SU-DHL-6 (cell line): ENCODE measurements around the gene TUBA4B.

Experiments
- H2AFZ ChIP-seq: fragments of 200-600 bp; sonication (generic); 2 replicates; pipeline ENCODE4 v1.6.1; 2014; ENCODE audit warnings: low read depth, mild to moderate bottlenecking, moderate library complexity, mixed read lengths, antibody characterized with exemption, low read length; ENCODE audit not compliant: severe bottlenecking
- H3F3A ChIP-seq: fragments of 200-600 bp; shearing (Covaris generic); 2 replicates; pipeline ENCODE4 v1.6.0; 2016; ENCODE audit warnings: antibody characterized with exemption, mild to moderate bottlenecking; ENCODE audit not compliant: insufficient read depth
- H3K27ac ChIP-seq: fragments of 200-600 bp; sonication (generic); 2 replicates; pipeline ENCODE4 v1.5.1; 2016; ENCODE audit warnings: low read depth, mild to moderate bottlenecking, low read length, moderate library complexity, mixed read lengths
- H3K27me3 ChIP-seq: fragments of 200-600 bp; sonication (generic), shearing (Covaris generic); 2 replicates; pipeline ENCODE4 v1.6.0; 2014; ENCODE audit warnings: mild to moderate bottlenecking, low read length
- H3K36me3 ChIP-seq: fragments of 200-600 bp; sonication (generic); 2 replicates; pipeline ENCODE4 v1.6.1; 2014; ENCODE audit warnings: mild to moderate bottlenecking, low read length, mixed read lengths
- H3K4me2 ChIP-seq: fragments of 300-600, 200-600 bp; shearing (Covaris generic), sonication (generic); 2 replicates; pipeline ENCODE4 v1.6.0; 2014; ENCODE audit warnings: low read length, low read depth, mild to moderate bottlenecking; ENCODE audit not compliant: poor library complexity, severe bottlenecking
- H3K4me3 ChIP-seq: fragments of 200-600 bp; sonication (generic); 2 replicates; pipeline ENCODE4 v1.5.1; 2014; ENCODE audit warnings: antibody characterized with exemption, low read length, mild to moderate bottlenecking, mixed read lengths; ENCODE audit not compliant: insufficient read depth, poor library complexity, severe bottlenecking
- H3K79me2 ChIP-seq: fragments of 200-600 bp; sonication (generic); 2 replicates; pipeline ENCODE4 v1.6.1; 2014; ENCODE audit warnings: mild to moderate bottlenecking, low read length, moderate library complexity; ENCODE audit not compliant: insufficient read depth
- H3K9ac ChIP-seq: fragments of 200-600 bp; sonication (generic); 2 replicates; pipeline ENCODE4 v1.7.0; 2014; ENCODE audit warnings: mild to moderate bottlenecking, low read length
- H3K9me2 ChIP-seq: fragments of 200-600 bp; sonication (generic); replicated peaks from 2 replicates; pipeline ENCODE4 v1.6.1; 2014; ENCODE audit warnings: low read length; ENCODE audit not compliant: insufficient read depth
- H3K9me3 ChIP-seq: fragments of 200-600 bp; sonication (generic); 2 replicates; pipeline ENCODE4 v1.6.1; 2014; ENCODE audit warnings: low read length, mixed read lengths; ENCODE audit not compliant: insufficient read depth
- H4K20me1 ChIP-seq: fragments of 200-600 bp; sonication (generic); 2 replicates; pipeline ENCODE4 v1.6.1; 2014; ENCODE audit warnings: low read depth, mild to moderate bottlenecking, antibody characterized with exemption, low read length, moderate library complexity, mixed read lengths
- EZH2phosphoT487 ChIP-seq: fragments of 200-600 bp; sonication (generic), shearing (Covaris generic); conservative IDR thresholded peaks from 2 replicates; pipeline ENCODE4 v1.6.1; 2018; ENCODE audit warnings: mild to moderate bottlenecking, antibody characterized with exemption, low read length, moderate library complexity, mixed read lengths
- TF ChIP-seq, protein P1 (sequence below): fragments of 200-600 bp; sonication (generic); IDR thresholded peaks from one replicate; pipeline ENCODE4 v1.5.1; 2017; ENCODE audit warnings: antibody characterized with exemption, mild to moderate bottlenecking, low read length, moderate library complexity; ENCODE audit not compliant: insufficient read depth, poor library complexity, severe bottlenecking

Gene TUBA4B

DNA sequence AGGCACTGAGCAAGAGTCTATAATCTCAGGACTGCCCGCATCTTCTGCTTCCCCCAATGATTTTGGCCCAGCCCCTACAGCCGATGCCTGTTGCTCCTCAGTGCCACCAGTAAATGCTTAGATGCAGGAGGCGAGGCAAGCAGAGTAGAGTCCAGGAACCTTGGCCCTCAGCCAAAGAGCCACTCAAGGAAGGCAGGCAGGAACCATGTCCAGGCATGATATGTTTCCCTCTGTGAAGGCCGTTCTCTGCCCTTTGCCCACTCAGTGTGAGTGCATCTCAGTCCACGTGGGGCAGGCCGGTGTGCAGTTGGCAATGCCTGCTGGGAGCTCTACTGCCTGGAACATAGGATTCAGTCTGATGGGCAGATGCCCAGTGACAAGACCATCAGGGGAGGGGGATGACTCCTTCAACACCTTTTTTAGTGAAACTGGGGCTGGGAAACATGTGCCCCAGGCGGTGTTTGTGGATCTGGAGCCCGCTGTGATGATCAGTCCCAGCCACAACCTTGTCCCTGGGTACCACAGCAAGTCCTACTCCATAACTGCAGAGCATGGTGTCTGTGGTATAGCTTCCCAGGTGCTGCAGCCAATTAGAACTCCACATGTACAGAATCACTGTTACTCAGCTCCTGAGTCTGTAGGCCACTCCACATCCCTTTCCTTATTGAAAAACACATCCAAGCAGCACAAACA lies 16.5 kb downstream of the TUBA4B start:
- no peaks in the 10 kb centered on the region for H3K9me3 ChIP-seq
- H3K4me3 ChIP-seq, result no peak overlapping the region
- no peaks in the 10 kb centered on the region for H3K36me3 ChIP-seq
- H3K4me2 ChIP-seq, result no peak overlapping the region
- no peaks in the 10 kb centered on the region for H4K20me1 ChIP-seq
- H3K9ac ChIP-seq, result no peak overlapping the region
- H3K79me2 ChIP-seq, result no peaks in the 10 kb centered on the region
- no peaks in the 10 kb centered on the region for H3F3A ChIP-seq
- H3K9me2 ChIP-seq, result no peaks in the 10 kb centered on the region
- no peak overlapping the region for H2AFZ ChIP-seq
- H3K27ac ChIP-seq, result no peak overlapping the region
- TF ChIP-seq, protein P1, sequence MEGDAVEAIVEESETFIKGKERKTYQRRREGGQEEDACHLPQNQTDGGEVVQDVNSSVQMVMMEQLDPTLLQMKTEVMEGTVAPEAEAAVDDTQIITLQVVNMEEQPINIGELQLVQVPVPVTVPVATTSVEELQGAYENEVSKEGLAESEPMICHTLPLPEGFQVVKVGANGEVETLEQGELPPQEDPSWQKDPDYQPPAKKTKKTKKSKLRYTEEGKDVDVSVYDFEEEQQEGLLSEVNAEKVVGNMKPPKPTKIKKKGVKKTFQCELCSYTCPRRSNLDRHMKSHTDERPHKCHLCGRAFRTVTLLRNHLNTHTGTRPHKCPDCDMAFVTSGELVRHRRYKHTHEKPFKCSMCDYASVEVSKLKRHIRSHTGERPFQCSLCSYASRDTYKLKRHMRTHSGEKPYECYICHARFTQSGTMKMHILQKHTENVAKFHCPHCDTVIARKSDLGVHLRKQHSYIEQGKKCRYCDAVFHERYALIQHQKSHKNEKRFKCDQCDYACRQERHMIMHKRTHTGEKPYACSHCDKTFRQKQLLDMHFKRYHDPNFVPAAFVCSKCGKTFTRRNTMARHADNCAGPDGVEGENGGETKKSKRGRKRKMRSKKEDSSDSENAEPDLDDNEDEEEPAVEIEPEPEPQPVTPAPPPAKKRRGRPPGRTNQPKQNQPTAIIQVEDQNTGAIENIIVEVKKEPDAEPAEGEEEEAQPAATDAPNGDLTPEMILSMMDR, result no peak
- TF ChIP-seq EZH2phosphoT487, result no peak
- no peaks in the 10 kb centered on the region for H3K27me3 ChIP-seq

DNA sequence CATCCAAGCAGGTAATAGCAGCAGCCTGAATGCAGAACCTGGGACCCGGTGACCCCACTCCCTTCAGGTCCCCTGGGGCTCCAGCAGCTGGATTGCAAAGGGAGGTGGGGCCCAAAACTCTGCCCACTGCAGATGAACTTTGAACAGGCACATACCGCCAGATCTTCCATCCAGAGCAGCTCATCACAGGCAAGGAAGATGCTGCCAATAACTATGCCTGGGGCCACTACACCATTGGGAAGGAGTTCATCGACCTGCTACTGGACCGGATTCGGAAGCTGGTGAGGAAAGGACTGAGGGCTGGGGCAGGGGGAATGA lies 17.0 kb downstream of the TUBA4B start:
- no peaks in the 10 kb centered on the region for H3F3A ChIP-seq
- H4K20me1 ChIP-seq, result no peaks in the 10 kb centered on the region
- no peaks in the 10 kb centered on the region for H3K79me2 ChIP-seq
- H3K27ac ChIP-seq, result no peak overlapping the region
- no peak overlapping the region for H3K4me3 ChIP-seq
- no peaks in the 10 kb centered on the region for H3K36me3 ChIP-seq
- no peak overlapping the region for H3K4me2 ChIP-seq
- no peaks in the 10 kb centered on the region for H3K9me3 ChIP-seq
- H3K9me2 ChIP-seq, result no peaks in the 10 kb centered on the region
- TF ChIP-seq, protein P1, result no peak
- TF ChIP-seq EZH2phosphoT487, result no peak
- no peak overlapping the region for H2AFZ ChIP-seq
- no peaks in the 10 kb centered on the region for H3K27me3 ChIP-seq
- H3K9ac ChIP-seq, result no peak overlapping the region

DNA sequence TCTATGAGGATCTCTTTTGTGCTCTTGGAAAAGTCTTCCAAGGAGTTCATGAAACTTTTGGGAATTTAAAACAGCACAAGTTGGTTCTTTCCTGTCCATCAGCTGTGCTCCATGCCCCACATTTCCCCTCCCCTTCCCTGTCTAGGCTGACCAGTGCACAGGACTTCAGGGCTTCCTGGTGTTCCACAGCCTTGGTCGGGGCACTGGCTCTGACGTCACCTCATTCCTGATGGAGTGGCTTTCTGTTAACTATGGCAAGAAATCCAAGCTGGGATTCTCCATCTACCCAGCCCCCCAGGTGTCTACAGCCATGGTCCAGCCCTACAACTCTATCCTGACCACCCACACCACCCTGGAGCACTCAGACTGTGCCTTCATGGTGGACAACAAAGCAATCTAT lies 18.0 kb downstream of the TUBA4B start:
- no peak overlapping the region for H3K4me2 ChIP-seq
- H3K9me3 ChIP-seq, result no peaks in the 10 kb centered on the region
- TF ChIP-seq, protein P1, result no peak
- no peak for TF ChIP-seq EZH2phosphoT487
- no peak overlapping the region for H3K27ac ChIP-seq
- H3F3A ChIP-seq, result no peaks in the 10 kb centered on the region
- no peak overlapping the region for H3K4me3 ChIP-seq
- no peaks in the 10 kb centered on the region for H3K27me3 ChIP-seq
- H3K36me3 ChIP-seq, result no peaks in the 10 kb centered on the region
- H4K20me1 ChIP-seq, result no peaks in the 10 kb centered on the region
- H3K79me2 ChIP-seq, result no peaks in the 10 kb centered on the region
- no peak overlapping the region for H2AFZ ChIP-seq
- H3K9ac ChIP-seq, result no peak overlapping the region
- no peaks in the 10 kb centered on the region for H3K9me2 ChIP-seq
